HepG2 (cell line): ENCODE results near the gene RIF1. TPM values are rescaled to one million over a fixed set of nuclear protein-coding genes. Genes with fewer than 3 reads are reported as not detected.

Source experiments
- ATAC-seq: fragments of 200-7000 bp; cut with Tn5 transposase; 3 replicates; pipeline ENCODE4 v1.9.1; 2020; ENCODE audit warnings: mild to moderate bottlenecking, moderate library complexity
- BruUV-seq: library from RNA; stranded (reverse); fragments of 400-500 nt; replicated peaks from 2 replicates; lab custom pipeline; 2021; lab: Mats Ljungman, UMichigan
- CTCF ChIA-PET: fragments of 300-600 bp; formaldehyde crosslinking; extraction: SDS; loops from one replicate; lab custom pipeline; 2021; ENCODE audit warnings: low total read pairs, inconsistent platforms, low intra/inter-chr PET ratio; lab: Yijun Ruan, JAX
- POLR2A ChIA-PET: fragments of 350-600 bp; sonication (Branson Sonifier 250); formaldehyde crosslinking; loops from one replicate; lab custom pipeline; 2020; ENCODE audit warnings: antibody characterized with exemption, inconsistent platforms; lab: Yijun Ruan, JAX
- DNase-seq: peaks from one replicate; pipeline ENCODE4 v3.0.0-alpha.2; 2015; ENCODE audit warnings: low spot score
- FAIRE-seq: peaks from 3 replicates; lab custom pipeline; 2011; peaks lifted over from hg19 to GRCh38; lab: Jason Lieb, UNC
- H2AFZ ChIP-seq: one replicate; pipeline ENCODE4 v1.6.1; 2011; ENCODE audit warnings: low read length, inconsistent platforms
- H3K27ac ChIP-seq: fragments of 300-600 bp; 3 replicates; pipeline ENCODE4 v1.8.0; 2011; ENCODE audit warnings: mixed run types, mild to moderate bottlenecking, mixed read lengths, low read length, inconsistent platforms; ENCODE audit not compliant: insufficient read depth; ENCODE audit errors: extremely low read length
- H3K27me3 ChIP-seq, 2 experiments: fragments of 200-600 bp in 1 of 2; 2 replicates in 1 of 2; 3 replicates in 1 of 2; pipeline versions ENCODE4 v1.6.0 to v1.8.0; 2011; ENCODE audit warnings: low read length in 2 of 2, mild to moderate bottlenecking in 2 of 2, moderate library complexity in 2 of 2, inconsistent platforms in 1 of 2; ENCODE audit not compliant: insufficient read depth in 2 of 2, control insufficient read depth in 1 of 2
- H3K36me3 ChIP-seq, 2 experiments: fragments of 200-600 bp in 1 of 2; replicated peaks in 1 of 2; 2 replicates in 1 of 2; 3 replicates in 1 of 2; pipeline versions ENCODE4 v1.5.1 to v1.8.0; 2011; ENCODE audit warnings: low read length in 2 of 2, inconsistent platforms in 1 of 2; ENCODE audit not compliant: insufficient read depth in 2 of 2, control insufficient read depth in 1 of 2
- H3K4me1 ChIP-seq: 2 replicates; pipeline ENCODE4 v1.5.1; 2012; ENCODE audit warnings: low read length, inconsistent platforms; ENCODE audit not compliant: insufficient read depth
- H3K4me2 ChIP-seq: 2 replicates; pipeline ENCODE4 v1.6.0; 2011; ENCODE audit warnings: low read depth, low read length, inconsistent platforms
- H3K4me3 ChIP-seq, 3 experiments: fragments of 200-600 bp in 1 of 3; sonication (generic), shearing (Covaris generic) in 1 of 3; replicated peaks in 1 of 3; 2 replicates each; pipeline ENCODE4 v1.5.1; 2011 to 2016; ENCODE audit warnings: low read length in 3 of 3, inconsistent platforms in 2 of 3, low read depth in 2 of 3, mild to moderate bottlenecking in 2 of 3, control low read depth in 1 of 3, mixed read lengths in 1 of 3; ENCODE audit not compliant: insufficient read depth in 1 of 3
- H3K79me2 ChIP-seq: one replicate; pipeline ENCODE4 v1.6.1; 2011; ENCODE audit warnings: low read length, inconsistent platforms; ENCODE audit not compliant: insufficient read depth
- H3K9ac ChIP-seq: 2 replicates; pipeline ENCODE4 v1.6.0; 2011; ENCODE audit warnings: mild to moderate bottlenecking, low read depth, low read length, inconsistent platforms; ENCODE audit not compliant: insufficient read depth
- H3K9me3 ChIP-seq: 2 replicates; pipeline ENCODE4 v1.5.1; 2012; ENCODE audit warnings: mild to moderate bottlenecking, low read length
- H4K20me1 ChIP-seq: 2 replicates; pipeline ENCODE4 v1.6.0; 2011; ENCODE audit warnings: inconsistent platforms, mild to moderate bottlenecking, low read length, moderate library complexity; ENCODE audit not compliant: insufficient read depth
- ARID3A ChIP-seq: IDR thresholded peaks from 2 replicates; pipeline ENCODE4 v1.6.1; 2012; ENCODE audit warnings: low read depth, low read length, improper control_type of control experiment
- CTCF ChIP-seq: sonication (generic); formaldehyde crosslinking; IDR thresholded peaks from 2 replicates; pipeline ENCODE4 v1.5.0; 2020; ENCODE audit warnings: mild to moderate bottlenecking, missing genetic modification reagents, moderate library complexity
- ERF ChIP-seq: IDR thresholded peaks from 2 replicates; pipeline ENCODE4 v1.6.1; 2018; ENCODE audit warnings: missing biosample characterization, missing genetic modification reagents
- EZH2 ChIP-seq: conservative IDR thresholded peaks from 2 replicates; pipeline ENCODE4 v1.6.1; 2012; ENCODE audit warnings: mild to moderate bottlenecking, low read depth, low read length, moderate library complexity
- HIC2 ChIP-seq: sonication (generic); formaldehyde crosslinking; IDR thresholded peaks from 2 replicates; pipeline ENCODE4 v1.9.0; 2022; ENCODE audit warnings: low read depth, missing genetic modification reagents
- RBM22 ChIP-seq: fragments of 200-400 bp; formaldehyde crosslinking; optimal IDR thresholded peaks from 2 replicates; pipeline ENCODE3; 2017; ENCODE audit warnings: mild to moderate bottlenecking, low read length, moderate library complexity
- WGBS: methylation state at CpG from one replicate; pipeline ENCODE4 v1.1.6; 2017; ENCODE audit warnings: low lambda C conversion rate; 5-methylcytosine and 5-hydroxymethylcytosine counted together
- in situ Hi-C: cut with HindIII; loops from 2 replicates; pipeline ENCODE4 v1.10.0; 2017; ENCODE audit warnings: low pct_unique_long_range_greater_than_20kb; ENCODE audit not compliant: extremely low pct_ligation_motif_present
- intact Hi-C: fragments of 100-400 bp; cut with micrococcal nuclease; formaldehyde crosslinking; loops from one replicate; pipeline ENCODE4 v1.10.0; 2022; ENCODE audit not compliant: unreplicated experiment
- polyA plus RNA-seq, 8 experiments: library from polyadenylated mRNA; depleted of rRNA in 3 of 8; stranded (reverse) in 7 of 8; unstranded in 1 of 8; fragments of >200 nt; fragmentation: Illumina TruSeq in 4 of 8; extraction: Trizol in 4 of 8; gene quantifications; 2 replicates each; pipeline versions ENCODE4 v1.2.1 to v1.2.3, GENCODE V29; 2011 to 2016; ENCODE audit warnings: low read depth in 4 of 8, missing spikeins in 1 of 8, mixed read lengths in 1 of 8; ENCODE audit not compliant: insufficient read depth in 1 of 8
- total RNA-seq, 5 experiments: library from RNA; depleted of rRNA; stranded (reverse); fragments of >200 nt; fragmentation: Illumina TruSeq; extraction: Trizol; gene quantifications; 2 replicates each; pipeline ENCODE4 v1.2.3, GENCODE V29; 2016; ENCODE audit warnings: low read depth in 1 of 5

The RIF1 gene
- total and polyA plus RNA-seq, 2 of the 13 experiments (the other 11 are each of a cell fraction or from before 2014, with no cell fraction given), result 12.1 to 73.6 TPM

GRCh38 chr2:151437630-151438029, 27.9 kb downstream of the RIF1 start:
- FAIRE-seq (no peak), DNase-seq (no peak), ATAC-seq (no peak; the same call in 1 of the 3 replicates)
- no peaks in the 10 kb centered on the region for H3K79me2 ChIP-seq
- no peak overlapping the region for H3K9ac ChIP-seq
- ChIA-PET CTCF (no interaction called here), POLR2A (no interaction called here)
- no peaks in the 10 kb centered on the region for H4K20me1 ChIP-seq
- H3K36me3 ChIP-seq, result peaks cover 21 to 82% of the 10 kb centered on the region in 2 experiments
- intact Hi-C loops, result no loop called here
- H3K27ac ChIP-seq, result no peak overlapping the region
- no peaks in the 10 kb centered on the region for H3K27me3 ChIP-seq
- H3K4me3 ChIP-seq, result no peak overlapping the region
- TF ChIP-seq EZH2, result no peak
- peak; percentile 2 for TF ChIP-seq RBM22
- peak; percentile 40; the same call in 1 of the 2 replicates for TF ChIP-seq ARID3A
- no peak for TF ChIP-seq HIC2 (CRISPR knock-in tag)
- TF ChIP-seq CTCF (CRISPR knock-in tag), result peak; percentile 34; the same call in 1 of the 2 replicates
- TF ChIP-seq ERF, result no peak
- H3K4me2 ChIP-seq, result no peak overlapping the region
- in situ Hi-C loops, result no loop called here
- no peaks in the 10 kb centered on the region for H3K4me1 ChIP-seq
- 92% methylated on average over 3 of the region's 3 CpGs for WGBS
- H2AFZ ChIP-seq, result no peak overlapping the region
- no peaks in the 10 kb centered on the region for H3K9me3 ChIP-seq
- no TSS peak for BruUV-seq
